NCI-H524 (cell line): Measurements from ENCODE around the gene SH2B2.

Experiments
- DNase-seq, 2 experiments: peaks; one replicate each; lab custom pipeline; 2025; lab: John Stamatoyannopoulos, UW

The SH2B2 gene

GRCh38 chr7:102266541-102266940 lies 20.1 kb upstream of the SH2B2 start:
- no peak for DNase-seq

GRCh38 chr7:102268635-102269034 lies 18.0 kb upstream of the SH2B2 start:
- DNase-seq: no peak

GRCh38 chr7:102270178-102270887 lies 16.3 kb upstream of the SH2B2 start:
- no peak for DNase-seq

- DNase-seq: no peak
Observed at GRCh38 chr7:102271158-102271798, 15.4 kb upstream of the SH2B2 start.

GRCh38 chr7:102272075-102272916 lies 14.4 kb upstream of the SH2B2 start:
- DNase-seq: peak in 1 of 2 experiments; percentile 59

- no peak for DNase-seq
Observed at GRCh38 chr7:102272917-102273748, 13.5 kb upstream of the SH2B2 start.

GRCh38 chr7:102273749-102274712 lies 12.6 kb upstream of the SH2B2 start:
- no peak for DNase-seq

- no peak for DNase-seq
Observed at GRCh38 chr7:102275123-102275703, 11.5 kb upstream of the SH2B2 start.

- no peak for DNase-seq
Observed at GRCh38 chr7:102277901-102278300, 8.8 kb upstream of the SH2B2 start.

GRCh38 chr7:102279537-102280400 lies 6.9 kb upstream of the SH2B2 start:
- DNase-seq: peak; percentile 68 to 70

GRCh38 chr7:102280521-102280920 lies 6.1 kb upstream of the SH2B2 start:
- DNase-seq: no peak

- no peak for DNase-seq
Observed at GRCh38 chr7:102281785-102282184, 4.9 kb upstream of the SH2B2 start.

GRCh38 chr7:102282465-102283362 lies 4.0 kb upstream of the SH2B2 start:
- no peak for DNase-seq

GRCh38 chr7:102283477-102284189 lies 3.0 kb upstream of the SH2B2 start:
- no peak for DNase-seq

GRCh38 chr7:102284399-102284798 lies 2.3 kb upstream of the SH2B2 start:
- no peak for DNase-seq

GRCh38 chr7:102284891-102285539 lies 1.7 kb upstream of the SH2B2 start:
- DNase-seq: peak in 1 of 2 experiments; percentile 24
